DLD1 (cell line): ENCODE measurements around the gene TSPAN17.

ENCODE experiments used
- in situ Hi-C: cut with HindIII; loops from 2 replicates; pipeline ENCODE4 v1.10.0; 2017; ENCODE audit warnings: low sequenced_read_pairs

Gene TSPAN17

GRCh38 chr5:176620333-176620981 is 26.8 kb upstream of the TSPAN17 start:
- in situ Hi-C loops = no loop called here

GRCh38 chr5:176621661-176622079 is 25.6 kb upstream of the TSPAN17 start:
- in situ Hi-C loops = no loop called here

- in situ Hi-C loops = no loop called here
Observed at GRCh38 chr5:176624142-176624541, 23.1 kb upstream of the TSPAN17 start.

- in situ Hi-C loops = no loop called here
Observed at GRCh38 chr5:176624938-176625337, 22.3 kb upstream of the TSPAN17 start.

- in situ Hi-C loops = no loop called here
Observed at GRCh38 chr5:176625512-176625911, 21.8 kb upstream of the TSPAN17 start.

- in situ Hi-C loops = no loop called here
Observed at GRCh38 chr5:176625966-176626875, 21.1 kb upstream of the TSPAN17 start.

- in situ Hi-C loops = no loop called here
Observed at GRCh38 chr5:176626876-176627236, 20.4 kb upstream of the TSPAN17 start.

- in situ Hi-C loops = no loop called here
Observed at GRCh38 chr5:176627582-176627981, 19.7 kb upstream of the TSPAN17 start.

GRCh38 chr5:176628406-176629228 is 18.7 kb upstream of the TSPAN17 start:
- in situ Hi-C loops = no loop called here

GRCh38 chr5:176629317-176629852 is 17.9 kb upstream of the TSPAN17 start:
- in situ Hi-C loops = no loop called here

GRCh38 chr5:176629853-176630680 is 17.2 kb upstream of the TSPAN17 start, which contains the start of the genes EIF4E1B and SNCB:
EIF4E1B (plus strand) TSS chr5:176630675; CDS start chr5:176642788, 12,113 bp downstream.
SNCB (minus strand) TSS chr5:176630534; CDS start chr5:176629654, 880 bp downstream.
- in situ Hi-C loops = no loop called here

GRCh38 chr5:176630681-176631222 is 16.5 kb upstream of the TSPAN17 start:
- in situ Hi-C loops = no loop called here

GRCh38 chr5:176631383-176632200 is 15.7 kb upstream of the TSPAN17 start:
- in situ Hi-C loops = no loop called here

GRCh38 chr5:176632745-176633144 is 14.5 kb upstream of the TSPAN17 start:
- in situ Hi-C loops = no loop called here

- in situ Hi-C loops = no loop called here
Observed at GRCh38 chr5:176633598-176633997, 13.7 kb upstream of the TSPAN17 start.

- in situ Hi-C loops = no loop called here
Observed at GRCh38 chr5:176636426-176636825, 10.9 kb upstream of the TSPAN17 start.

GRCh38 chr5:176637556-176637955 is 9.7 kb upstream of the TSPAN17 start:
- in situ Hi-C loops = no loop called here

- in situ Hi-C loops = no loop called here
Observed at GRCh38 chr5:176638437-176638836, 8.8 kb upstream of the TSPAN17 start.

GRCh38 chr5:176639208-176639607 is 8.1 kb upstream of the TSPAN17 start:
- in situ Hi-C loops = no loop called here
